Neural cell (in vitro differentiated cells): ENCODE results near the gene WNT7A. TPM values are rescaled to one million over a fixed set of nuclear protein-coding genes. Genes with fewer than 3 reads are reported as not detected.

ENCODE experiments used
- H2AFZ ChIP-seq: fragments of 200-600, 300-800 bp; sonication (generic), shearing (Covaris generic); 2 replicates; pipeline ENCODE4 v1.6.0; 2014; ENCODE audit warnings: low read depth, mild to moderate bottlenecking, antibody characterized with exemption, low read length, moderate library complexity
- H3F3A ChIP-seq: fragments of 200-600 bp; shearing (Covaris generic); 2 replicates; pipeline ENCODE4 v1.6.1; 2016; ENCODE audit warnings: mild to moderate bottlenecking, moderate library complexity, mixed read lengths, antibody characterized with exemption, low read length; ENCODE audit not compliant: insufficient read depth, poor library complexity, severe bottlenecking
- H3K27ac ChIP-seq: fragments of 200-600, 300-800 bp; sonication (generic), shearing (Covaris generic); 2 replicates; pipeline ENCODE4 v1.5.1; 2014; ENCODE audit warnings: mild to moderate bottlenecking, low read length, moderate library complexity
- H3K27me3 ChIP-seq: fragments of 300-800, 200-600 bp; sonication (generic), shearing (Covaris generic); 2 replicates; pipeline ENCODE4 v1.6.0; 2014; ENCODE audit warnings: mild to moderate bottlenecking, low read depth, low read length, moderate library complexity; ENCODE audit not compliant: insufficient read depth
- H3K36me3 ChIP-seq: fragments of 300-800, 200-600 bp; sonication (generic), shearing (Covaris generic); 2 replicates; pipeline ENCODE4 v1.5.1; 2014; ENCODE audit warnings: mild to moderate bottlenecking, antibody characterized with exemption, low read length, moderate library complexity; ENCODE audit not compliant: insufficient read depth
- H3K4me2 ChIP-seq: fragments of 300-800, 200-600 bp; sonication (generic), shearing (Covaris generic); 2 replicates; pipeline ENCODE4 v1.6.0; 2014; ENCODE audit warnings: mild to moderate bottlenecking, low read length
- H3K4me3 ChIP-seq: fragments of 300-800, 200-600 bp; sonication (generic), shearing (Covaris generic); 2 replicates; pipeline ENCODE4 v1.5.1; 2014; ENCODE audit warnings: mild to moderate bottlenecking, low read length, moderate library complexity
- H3K79me2 ChIP-seq: fragments of 200-600 bp; shearing (Covaris generic); replicated peaks from 2 replicates; pipeline ENCODE4 v1.6.0; 2014; ENCODE audit warnings: mild to moderate bottlenecking, low read length, moderate library complexity; ENCODE audit not compliant: insufficient read depth
- H3K9ac ChIP-seq: fragments of 300-800, 200-600 bp; sonication (generic), shearing (Covaris generic); 2 replicates; pipeline ENCODE4 v1.6.1; 2016; ENCODE audit warnings: mild to moderate bottlenecking, low read length, mixed read lengths
- H3K9me2 ChIP-seq: fragments of 200-600 bp; shearing (Covaris generic); 2 replicates; pipeline ENCODE4 v1.6.1; 2016; ENCODE audit warnings: mild to moderate bottlenecking, low read length, mixed read lengths; ENCODE audit not compliant: insufficient read depth
- H3K9me3 ChIP-seq: fragments of 200-600, 300-800 bp; sonication (generic), shearing (Covaris generic); 2 replicates; pipeline ENCODE4 v1.6.1; 2016; ENCODE audit warnings: mild to moderate bottlenecking, mixed run types, low read length, moderate library complexity, mixed read lengths
- H4K20me1 ChIP-seq: fragments of 200-600 bp; shearing (Covaris generic); 2 replicates; pipeline ENCODE4 v1.6.1; 2016; ENCODE audit warnings: mild to moderate bottlenecking, mixed run types; ENCODE audit not compliant: insufficient read depth
- EP300 ChIP-seq: fragments of 450-650 bp; conservative IDR thresholded peaks from 2 replicates; pipeline ENCODE4 v1.6.1; 2014; ENCODE audit warnings: antibody characterized with exemption, mild to moderate bottlenecking, moderate library complexity; ENCODE audit not compliant: poor library complexity, severe bottlenecking
- EZH2 ChIP-seq: fragments of 200-600, 300-800 bp; shearing (Covaris generic), sonication (generic); IDR thresholded peaks from 2 replicates; pipeline ENCODE4 v1.6.1; 2014; ENCODE audit warnings: antibody characterized with exemption, low read length, borderline replicate concordance, mild to moderate bottlenecking; ENCODE audit not compliant: insufficient read depth, poor library complexity, severe bottlenecking
- MXI1 ChIP-seq: fragments of 450-650 bp; conservative IDR thresholded peaks from 2 replicates; pipeline ENCODE4 v1.6.1; 2014; ENCODE audit warnings: antibody characterized with exemption, mild to moderate bottlenecking; ENCODE audit not compliant: poor library complexity, severe bottlenecking
- POLR2AphosphoS5 ChIP-seq: IDR thresholded peaks from 2 replicates; pipeline ENCODE4 v1.6.1; 2012
- RAD21 ChIP-seq: fragments of 450-650 bp; conservative IDR thresholded peaks from 2 replicates; pipeline ENCODE4 v1.6.1; 2014; ENCODE audit warnings: antibody characterized with exemption, mild to moderate bottlenecking, moderate library complexity
- SMC3 ChIP-seq: fragments of 450-650 bp; conservative IDR thresholded peaks from 2 replicates; pipeline ENCODE4 v1.6.1; 2014; ENCODE audit warnings: antibody characterized with exemption, mild to moderate bottlenecking, moderate library complexity; ENCODE audit not compliant: poor library complexity
- TAF1 ChIP-seq: IDR thresholded peaks from 2 replicates; pipeline ENCODE4 v1.6.1; 2012; ENCODE audit warnings: low read depth
- polyA plus RNA-seq: library from polyadenylated mRNA; depleted of rRNA; stranded (reverse); fragments of >200 nt; gene quantifications from 2 replicates; pipeline ENCODE4 v1.2.3, GENCODE V29; 2014
- TF ChIP-seq, protein P1 (sequence below): fragments of 450-650 bp; IDR thresholded peaks from 2 replicates; pipeline ENCODE4 v1.5.1; 2014; ENCODE audit warnings: antibody characterized with exemption, mild to moderate bottlenecking, moderate library complexity; ENCODE audit not compliant: poor library complexity, severe bottlenecking
- TF ChIP-seq, protein P2 (sequence below): IDR thresholded peaks from 2 replicates; pipeline ENCODE4 v1.6.1; 2012; ENCODE audit warnings: borderline replicate concordance

WNT7A gene
- polyA plus RNA-seq, 1 donor from 2014 or later = 13.3 TPM

DNA sequence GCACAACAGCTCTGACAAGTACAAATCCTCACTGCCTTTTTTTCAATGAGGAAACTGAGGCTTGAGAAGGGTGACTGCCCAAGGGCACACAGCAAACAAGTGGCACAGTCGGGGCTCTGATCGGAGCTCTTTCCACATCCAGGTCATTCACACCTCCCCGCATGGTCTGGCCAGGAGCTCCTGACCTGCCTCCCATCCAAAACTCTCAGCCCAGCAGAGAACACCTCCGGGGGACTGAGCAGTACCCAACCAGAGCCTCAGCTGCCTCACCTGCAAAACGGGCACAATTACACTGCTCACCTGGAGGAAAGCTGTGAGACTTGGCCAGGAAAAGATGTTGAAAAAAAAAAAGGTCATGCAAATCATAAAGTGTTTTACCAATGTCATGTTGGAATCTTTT is 36.5 kb downstream of the WNT7A start:
- no peaks in the 10 kb centered on the region for H3F3A ChIP-seq
- no peak overlapping the region for H3K9ac ChIP-seq
- H3K27me3 ChIP-seq = no peaks in the 10 kb centered on the region
- H3K4me3 ChIP-seq = no peak overlapping the region
- H2AFZ ChIP-seq = no peak overlapping the region
- no peaks in the 10 kb centered on the region for H4K20me1 ChIP-seq
- no peaks in the 10 kb centered on the region for H3K79me2 ChIP-seq
- H3K9me2 ChIP-seq = no peaks in the 10 kb centered on the region
- no peak overlapping the region for H3K4me2 ChIP-seq
- no peaks in the 10 kb centered on the region for H3K36me3 ChIP-seq
- no peak overlapping the region for H3K27ac ChIP-seq
- H3K9me3 ChIP-seq = no peaks in the 10 kb centered on the region
- TF ChIP-seq MXI1 = no peak
- TF ChIP-seq EP300 = no peak

DNA sequence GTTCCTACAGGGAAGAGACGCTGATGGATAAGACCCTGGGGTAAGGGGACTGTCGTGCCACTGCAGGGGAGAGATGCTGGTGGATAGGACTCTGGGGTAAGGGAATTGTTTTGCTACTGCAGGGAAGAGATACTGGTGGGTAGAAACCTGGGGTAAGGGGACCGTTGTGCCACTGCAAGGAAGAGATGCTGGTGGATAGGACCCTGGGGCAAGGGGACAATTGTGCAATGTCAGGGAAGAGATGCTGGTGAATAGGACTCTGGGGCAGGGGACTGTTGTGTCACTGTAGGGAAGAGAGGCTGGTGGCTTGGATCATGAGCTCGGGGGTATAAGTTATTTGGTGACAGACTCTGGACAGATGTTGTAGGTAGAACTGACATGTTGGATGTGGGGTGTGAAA is 37.6 kb downstream of the WNT7A start:
- Histone ChIP-seq H3K9me2 (no peaks in the 10 kb centered on the region), H3K27me3 (no peaks in the 10 kb centered on the region), H3K27ac (no peak overlapping the region), H3F3A (no peaks in the 10 kb centered on the region), H4K20me1 (no peaks in the 10 kb centered on the region), H3K4me2 (no peak overlapping the region), H3K9me3 (no peaks in the 10 kb centered on the region), H2AFZ (no peak overlapping the region), H3K79me2 (no peaks in the 10 kb centered on the region), H3K4me3 (no peak overlapping the region), H3K36me3 (no peaks in the 10 kb centered on the region), H3K9ac (no peak overlapping the region)
- no peak for TF ChIP-seq EP300
- TF ChIP-seq TAF1 = no peak
- TF ChIP-seq MXI1 = no peak
- TF ChIP-seq, protein P1, sequence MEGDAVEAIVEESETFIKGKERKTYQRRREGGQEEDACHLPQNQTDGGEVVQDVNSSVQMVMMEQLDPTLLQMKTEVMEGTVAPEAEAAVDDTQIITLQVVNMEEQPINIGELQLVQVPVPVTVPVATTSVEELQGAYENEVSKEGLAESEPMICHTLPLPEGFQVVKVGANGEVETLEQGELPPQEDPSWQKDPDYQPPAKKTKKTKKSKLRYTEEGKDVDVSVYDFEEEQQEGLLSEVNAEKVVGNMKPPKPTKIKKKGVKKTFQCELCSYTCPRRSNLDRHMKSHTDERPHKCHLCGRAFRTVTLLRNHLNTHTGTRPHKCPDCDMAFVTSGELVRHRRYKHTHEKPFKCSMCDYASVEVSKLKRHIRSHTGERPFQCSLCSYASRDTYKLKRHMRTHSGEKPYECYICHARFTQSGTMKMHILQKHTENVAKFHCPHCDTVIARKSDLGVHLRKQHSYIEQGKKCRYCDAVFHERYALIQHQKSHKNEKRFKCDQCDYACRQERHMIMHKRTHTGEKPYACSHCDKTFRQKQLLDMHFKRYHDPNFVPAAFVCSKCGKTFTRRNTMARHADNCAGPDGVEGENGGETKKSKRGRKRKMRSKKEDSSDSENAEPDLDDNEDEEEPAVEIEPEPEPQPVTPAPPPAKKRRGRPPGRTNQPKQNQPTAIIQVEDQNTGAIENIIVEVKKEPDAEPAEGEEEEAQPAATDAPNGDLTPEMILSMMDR = no peak
- TF ChIP-seq EZH2 = no peak
- no peak for TF ChIP-seq RAD21
- TF ChIP-seq POLR2AphosphoS5 = no peak
- no peak for TF ChIP-seq SMC3
- TF ChIP-seq, protein P2, sequence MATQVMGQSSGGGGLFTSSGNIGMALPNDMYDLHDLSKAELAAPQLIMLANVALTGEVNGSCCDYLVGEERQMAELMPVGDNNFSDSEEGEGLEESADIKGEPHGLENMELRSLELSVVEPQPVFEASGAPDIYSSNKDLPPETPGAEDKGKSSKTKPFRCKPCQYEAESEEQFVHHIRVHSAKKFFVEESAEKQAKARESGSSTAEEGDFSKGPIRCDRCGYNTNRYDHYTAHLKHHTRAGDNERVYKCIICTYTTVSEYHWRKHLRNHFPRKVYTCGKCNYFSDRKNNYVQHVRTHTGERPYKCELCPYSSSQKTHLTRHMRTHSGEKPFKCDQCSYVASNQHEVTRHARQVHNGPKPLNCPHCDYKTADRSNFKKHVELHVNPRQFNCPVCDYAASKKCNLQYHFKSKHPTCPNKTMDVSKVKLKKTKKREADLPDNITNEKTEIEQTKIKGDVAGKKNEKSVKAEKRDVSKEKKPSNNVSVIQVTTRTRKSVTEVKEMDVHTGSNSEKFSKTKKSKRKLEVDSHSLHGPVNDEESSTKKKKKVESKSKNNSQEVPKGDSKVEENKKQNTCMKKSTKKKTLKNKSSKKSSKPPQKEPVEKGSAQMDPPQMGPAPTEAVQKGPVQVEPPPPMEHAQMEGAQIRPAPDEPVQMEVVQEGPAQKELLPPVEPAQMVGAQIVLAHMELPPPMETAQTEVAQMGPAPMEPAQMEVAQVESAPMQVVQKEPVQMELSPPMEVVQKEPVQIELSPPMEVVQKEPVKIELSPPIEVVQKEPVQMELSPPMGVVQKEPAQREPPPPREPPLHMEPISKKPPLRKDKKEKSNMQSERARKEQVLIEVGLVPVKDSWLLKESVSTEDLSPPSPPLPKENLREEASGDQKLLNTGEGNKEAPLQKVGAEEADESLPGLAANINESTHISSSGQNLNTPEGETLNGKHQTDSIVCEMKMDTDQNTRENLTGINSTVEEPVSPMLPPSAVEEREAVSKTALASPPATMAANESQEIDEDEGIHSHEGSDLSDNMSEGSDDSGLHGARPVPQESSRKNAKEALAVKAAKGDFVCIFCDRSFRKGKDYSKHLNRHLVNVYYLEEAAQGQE = no peak

DNA sequence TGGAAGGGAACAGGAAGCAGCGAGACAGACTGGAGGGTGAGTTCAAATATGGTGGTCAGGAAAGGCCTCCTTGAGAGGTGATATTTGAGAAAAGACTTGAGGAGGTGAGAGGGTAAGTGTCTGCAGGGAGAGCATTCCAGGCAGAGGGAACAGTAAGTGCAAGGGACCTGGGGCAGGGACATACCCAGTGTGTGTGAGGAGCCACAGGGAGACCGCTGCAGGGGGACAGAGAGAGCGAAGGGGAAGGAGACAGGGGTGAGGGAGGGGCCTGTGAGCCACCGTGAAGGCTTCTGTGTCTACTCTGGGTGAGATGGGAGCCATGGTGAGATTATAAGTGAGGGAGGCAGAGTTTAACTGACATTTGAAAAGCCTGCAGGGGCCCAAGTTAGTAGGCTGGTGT is 38.0 kb downstream of the WNT7A start:
- no peak overlapping the region for H2AFZ ChIP-seq
- no peaks in the 10 kb centered on the region for H3F3A ChIP-seq
- H3K4me2 ChIP-seq = no peak overlapping the region
- no peaks in the 10 kb centered on the region for H3K9me3 ChIP-seq
- H3K27me3 ChIP-seq = no peaks in the 10 kb centered on the region
- H3K4me3 ChIP-seq = no peak overlapping the region
- no peaks in the 10 kb centered on the region for H4K20me1 ChIP-seq
- no peaks in the 10 kb centered on the region for H3K9me2 ChIP-seq
- no peak overlapping the region for H3K27ac ChIP-seq
- no peak for TF ChIP-seq MXI1
- no peak for TF ChIP-seq SMC3
- TF ChIP-seq, protein P1 = no peak
- H3K9ac ChIP-seq = no peak overlapping the region
- H3K79me2 ChIP-seq = no peaks in the 10 kb centered on the region
- H3K36me3 ChIP-seq = no peaks in the 10 kb centered on the region
